ENCODE data around the gene PTTG1.

DNA sequence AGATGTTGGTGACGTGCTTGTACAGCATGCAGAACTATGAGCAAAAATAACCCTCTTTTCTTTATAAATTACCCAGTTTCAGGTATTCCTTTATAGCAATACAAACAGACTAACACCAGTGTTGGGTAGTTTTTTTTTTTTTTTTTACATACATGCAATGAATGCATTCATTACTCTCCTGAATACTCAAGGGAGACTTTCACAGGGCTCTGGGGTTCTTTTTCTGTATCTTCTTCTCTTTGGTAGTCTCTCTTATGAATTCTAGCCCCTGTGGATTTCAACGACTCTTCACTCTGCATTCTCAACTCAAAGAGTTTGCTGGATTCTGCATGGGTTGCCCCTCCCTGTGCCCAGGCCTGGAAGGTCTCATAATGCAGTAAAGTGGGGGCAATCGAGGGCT lies 27.8 kb downstream of the PTTG1 start:
- TF ChIP-seq, protein P1, sequence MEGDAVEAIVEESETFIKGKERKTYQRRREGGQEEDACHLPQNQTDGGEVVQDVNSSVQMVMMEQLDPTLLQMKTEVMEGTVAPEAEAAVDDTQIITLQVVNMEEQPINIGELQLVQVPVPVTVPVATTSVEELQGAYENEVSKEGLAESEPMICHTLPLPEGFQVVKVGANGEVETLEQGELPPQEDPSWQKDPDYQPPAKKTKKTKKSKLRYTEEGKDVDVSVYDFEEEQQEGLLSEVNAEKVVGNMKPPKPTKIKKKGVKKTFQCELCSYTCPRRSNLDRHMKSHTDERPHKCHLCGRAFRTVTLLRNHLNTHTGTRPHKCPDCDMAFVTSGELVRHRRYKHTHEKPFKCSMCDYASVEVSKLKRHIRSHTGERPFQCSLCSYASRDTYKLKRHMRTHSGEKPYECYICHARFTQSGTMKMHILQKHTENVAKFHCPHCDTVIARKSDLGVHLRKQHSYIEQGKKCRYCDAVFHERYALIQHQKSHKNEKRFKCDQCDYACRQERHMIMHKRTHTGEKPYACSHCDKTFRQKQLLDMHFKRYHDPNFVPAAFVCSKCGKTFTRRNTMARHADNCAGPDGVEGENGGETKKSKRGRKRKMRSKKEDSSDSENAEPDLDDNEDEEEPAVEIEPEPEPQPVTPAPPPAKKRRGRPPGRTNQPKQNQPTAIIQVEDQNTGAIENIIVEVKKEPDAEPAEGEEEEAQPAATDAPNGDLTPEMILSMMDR (optimal IDR thresholded peaks at IDR 0.05 in 1 of 3, IDR thresholded peaks at IDR 0.05 in 1 of 3, conservative IDR thresholded peaks at IDR 0.05 in 1 of 3; ENCODE audit: extremely low read depth in 1 of 3, insufficient read depth in 2 of 3, low read length in 3 of 3), result no peak
- TF ChIP-seq EZH2 (IDR thresholded peaks at IDR 0.05; ENCODE audit: low read length), result no peak
